ENCODE measurements around the gene SPIRE1.

- TF ChIP-seq CTCF (IDR thresholded peaks at IDR 0.05) (no peak), POLR2A (IDR thresholded peaks at IDR 0.05) (no peak), EP300 (IDR thresholded peaks at IDR 0.05) (no peak)
Observed at GRCh38 chr18:12398625-12399024, 259.3 kb downstream of the SPIRE1 start.

Data from tibial nerve (tissue), 4 donors.